ENCODE data around the gene RBM10. TPM values are rescaled to one million over a fixed set of nuclear protein-coding genes. Genes with fewer than 3 reads are reported as not detected.

The RBM10 gene
- total RNA-seq, 1 experiment from 2014 or later: 56.9 TPM

GRCh38 chrX:47177079-47177478 is 32.1 kb downstream of the RBM10 start:
- Histone ChIP-seq H3K9me2 (ENCODE audit: insufficient read depth) (no peaks in the 10 kb centered on the region), H3K36me3 (ENCODE audit: control insufficient read depth in 1 of 2, insufficient read depth in 2 of 2, low read length in 2 of 2) (no peaks in the 10 kb centered on the region; a peak in 1 of 4 replicates), H3K9ac (ENCODE audit: low read length) (no peak overlapping the region), H3K27ac (ENCODE audit: low read depth, low read length) (no peak overlapping the region), H4K20me1 (ENCODE audit: insufficient read depth) (no peaks in the 10 kb centered on the region), H3K4me2 (ENCODE audit: low read length) (no peak overlapping the region), H3K27me3 (ENCODE audit: insufficient read depth, low read length) (no peaks in the 10 kb centered on the region), H3K9me3 (ENCODE audit: control insufficient read depth in 1 of 2, insufficient read depth in 1 of 2, low read depth in 1 of 2, low read length in 2 of 2) (no peaks in the 10 kb centered on the region), H3K4me3 (replicated peaks in 1 of 2; ENCODE audit: low read depth in 1 of 2, low read length in 2 of 2) (no peak overlapping the region), H3K79me2 (ENCODE audit: insufficient read depth, low read length) (no peaks in the 10 kb centered on the region), H2AFZ (ENCODE audit: low read depth, low read length, poor library complexity, severe bottlenecking) (no peak overlapping the region), H3K4me1 (ENCODE audit: control insufficient read depth in 1 of 2, insufficient read depth in 2 of 2, low read length in 2 of 2) (no peaks in the 10 kb centered on the region)
- BruUV-seq (replicated peaks): no TSS peak
- TF ChIP-seq CEBPB (IDR thresholded peaks at IDR 0.05; ENCODE audit: low read depth) (no peak), YY1 (IDR thresholded peaks at IDR 0.05; ENCODE audit: extremely low read depth, insufficient replicate concordance, low read depth, low read length) (no peak), POLR2A (IDR thresholded peaks at IDR 0.05; ENCODE audit: borderline replicate concordance, extremely low read depth, insufficient read depth, insufficient read length) (no peak), JUND (IDR thresholded peaks at IDR 0.05) (no peak), SP1 (IDR thresholded peaks at IDR 0.05; ENCODE audit: low read depth) (no peak), POLR2AphosphoS5 (IDR thresholded peaks at IDR 0.05; ENCODE audit: low read depth, low read length) (no peak), CBX3 (IDR thresholded peaks at IDR 0.05; ENCODE audit: low read depth) (no peak), RAD21 (IDR thresholded peaks at IDR 0.05; ENCODE audit: low read depth) (no peak), SIN3A (IDR thresholded peaks at IDR 0.05; ENCODE audit: low read depth) (no peak), ZNF274 (IDR thresholded peaks at IDR 0.05; ENCODE audit: low read depth, low read length) (no peak), FOSL1 (IDR thresholded peaks at IDR 0.05; ENCODE audit: low read depth) (no peak), SRF (IDR thresholded peaks at IDR 0.05; ENCODE audit: low read depth) (no peak)
- TF ChIP-seq, protein P1, sequence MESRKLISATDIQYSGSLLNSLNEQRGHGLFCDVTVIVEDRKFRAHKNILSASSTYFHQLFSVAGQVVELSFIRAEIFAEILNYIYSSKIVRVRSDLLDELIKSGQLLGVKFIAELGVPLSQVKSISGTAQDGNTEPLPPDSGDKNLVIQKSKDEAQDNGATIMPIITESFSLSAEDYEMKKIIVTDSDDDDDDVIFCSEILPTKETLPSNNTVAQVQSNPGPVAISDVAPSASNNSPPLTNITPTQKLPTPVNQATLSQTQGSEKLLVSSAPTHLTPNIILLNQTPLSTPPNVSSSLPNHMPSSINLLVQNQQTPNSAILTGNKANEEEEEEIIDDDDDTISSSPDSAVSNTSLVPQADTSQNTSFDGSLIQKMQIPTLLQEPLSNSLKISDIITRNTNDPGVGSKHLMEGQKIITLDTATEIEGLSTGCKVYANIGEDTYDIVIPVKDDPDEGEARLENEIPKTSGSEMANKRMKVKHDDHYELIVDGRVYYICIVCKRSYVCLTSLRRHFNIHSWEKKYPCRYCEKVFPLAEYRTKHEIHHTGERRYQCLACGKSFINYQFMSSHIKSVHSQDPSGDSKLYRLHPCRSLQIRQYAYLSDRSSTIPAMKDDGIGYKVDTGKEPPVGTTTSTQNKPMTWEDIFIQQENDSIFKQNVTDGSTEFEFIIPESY (IDR thresholded peaks at IDR 0.05; ENCODE audit: extremely low read depth, insufficient replicate concordance, low read length): no peak
- TF ChIP-seq, protein P2, sequence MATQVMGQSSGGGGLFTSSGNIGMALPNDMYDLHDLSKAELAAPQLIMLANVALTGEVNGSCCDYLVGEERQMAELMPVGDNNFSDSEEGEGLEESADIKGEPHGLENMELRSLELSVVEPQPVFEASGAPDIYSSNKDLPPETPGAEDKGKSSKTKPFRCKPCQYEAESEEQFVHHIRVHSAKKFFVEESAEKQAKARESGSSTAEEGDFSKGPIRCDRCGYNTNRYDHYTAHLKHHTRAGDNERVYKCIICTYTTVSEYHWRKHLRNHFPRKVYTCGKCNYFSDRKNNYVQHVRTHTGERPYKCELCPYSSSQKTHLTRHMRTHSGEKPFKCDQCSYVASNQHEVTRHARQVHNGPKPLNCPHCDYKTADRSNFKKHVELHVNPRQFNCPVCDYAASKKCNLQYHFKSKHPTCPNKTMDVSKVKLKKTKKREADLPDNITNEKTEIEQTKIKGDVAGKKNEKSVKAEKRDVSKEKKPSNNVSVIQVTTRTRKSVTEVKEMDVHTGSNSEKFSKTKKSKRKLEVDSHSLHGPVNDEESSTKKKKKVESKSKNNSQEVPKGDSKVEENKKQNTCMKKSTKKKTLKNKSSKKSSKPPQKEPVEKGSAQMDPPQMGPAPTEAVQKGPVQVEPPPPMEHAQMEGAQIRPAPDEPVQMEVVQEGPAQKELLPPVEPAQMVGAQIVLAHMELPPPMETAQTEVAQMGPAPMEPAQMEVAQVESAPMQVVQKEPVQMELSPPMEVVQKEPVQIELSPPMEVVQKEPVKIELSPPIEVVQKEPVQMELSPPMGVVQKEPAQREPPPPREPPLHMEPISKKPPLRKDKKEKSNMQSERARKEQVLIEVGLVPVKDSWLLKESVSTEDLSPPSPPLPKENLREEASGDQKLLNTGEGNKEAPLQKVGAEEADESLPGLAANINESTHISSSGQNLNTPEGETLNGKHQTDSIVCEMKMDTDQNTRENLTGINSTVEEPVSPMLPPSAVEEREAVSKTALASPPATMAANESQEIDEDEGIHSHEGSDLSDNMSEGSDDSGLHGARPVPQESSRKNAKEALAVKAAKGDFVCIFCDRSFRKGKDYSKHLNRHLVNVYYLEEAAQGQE (IDR thresholded peaks at IDR 0.05; ENCODE audit: low read depth): no peak
- TF ChIP-seq, protein P3, sequence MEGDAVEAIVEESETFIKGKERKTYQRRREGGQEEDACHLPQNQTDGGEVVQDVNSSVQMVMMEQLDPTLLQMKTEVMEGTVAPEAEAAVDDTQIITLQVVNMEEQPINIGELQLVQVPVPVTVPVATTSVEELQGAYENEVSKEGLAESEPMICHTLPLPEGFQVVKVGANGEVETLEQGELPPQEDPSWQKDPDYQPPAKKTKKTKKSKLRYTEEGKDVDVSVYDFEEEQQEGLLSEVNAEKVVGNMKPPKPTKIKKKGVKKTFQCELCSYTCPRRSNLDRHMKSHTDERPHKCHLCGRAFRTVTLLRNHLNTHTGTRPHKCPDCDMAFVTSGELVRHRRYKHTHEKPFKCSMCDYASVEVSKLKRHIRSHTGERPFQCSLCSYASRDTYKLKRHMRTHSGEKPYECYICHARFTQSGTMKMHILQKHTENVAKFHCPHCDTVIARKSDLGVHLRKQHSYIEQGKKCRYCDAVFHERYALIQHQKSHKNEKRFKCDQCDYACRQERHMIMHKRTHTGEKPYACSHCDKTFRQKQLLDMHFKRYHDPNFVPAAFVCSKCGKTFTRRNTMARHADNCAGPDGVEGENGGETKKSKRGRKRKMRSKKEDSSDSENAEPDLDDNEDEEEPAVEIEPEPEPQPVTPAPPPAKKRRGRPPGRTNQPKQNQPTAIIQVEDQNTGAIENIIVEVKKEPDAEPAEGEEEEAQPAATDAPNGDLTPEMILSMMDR (IDR thresholded peaks at IDR 0.05 in 2 of 3, conservative IDR thresholded peaks at IDR 0.05 in 1 of 3; ENCODE audit: borderline replicate concordance in 1 of 3, insufficient read depth in 1 of 3, low read depth in 2 of 3, low read length in 2 of 3): no peak
- CTCF ChIA-PET: no interaction called here
- DNase-seq (ENCODE audit: low read depth, low spot score): no peak
- POLR2A ChIA-PET: no interaction called here
- ATAC-seq: no peak
- RAD21 ChIA-PET (ENCODE audit: low non-redundant PET in 1 of 2, low total read pairs in 2 of 2, uncharacterized antibody in 2 of 2, unreplicated experiment in 2 of 2): no interaction called here
- intact Hi-C loops (cut with micrococcal nuclease): no loop called here
